ENCODE data around the gene KCNS3. TPM values are rescaled to one million over a fixed set of nuclear protein-coding genes. Genes with fewer than 3 reads are reported as not detected.

Gene KCNS3
- total and polyA plus RNA-seq, 9 donors, result 0.23 to 5.9 (median 1.2) TPM

- WGBS, 3 donors, result 56 to 63% (median 57%) methylated on average over 4 of the region's 4 CpGs
- Histone ChIP-seq H3K4me1 (ENCODE audit: insufficient read depth) (no peaks in the 10 kb centered on the region), H3K9me3 (no peaks in the 10 kb centered on the region), H3K27me3 (no peaks in the 10 kb centered on the region), H3K27ac (no peak overlapping the region), H3K4me3 (no peak overlapping the region), H3K36me3 (no peaks in the 10 kb centered on the region)
- no peak for DNase-seq
- intact Hi-C loops (cut with DNase I), result loop anchor here in 2 of 4 donors (10.0 kb wide), 2 partner anchors 301 to 521 kb away; no protein-coding TSS in a partner anchor
- TF ChIP-seq POLR2A (IDR thresholded peaks at IDR 0.05), result no peak
Observed at GRCh38 chr2:17853799-17854198, 24.7 kb upstream of the KCNS3 start.

- TF ChIP-seq POLR2A (IDR thresholded peaks at IDR 0.05) (no peak), CTCF (IDR thresholded peaks at IDR 0.05) (no peak), EP300 (IDR thresholded peaks at IDR 0.05) (no peak)
- no peaks in the 10 kb centered on the region for H3K9me3 ChIP-seq
- no peaks in the 10 kb centered on the region for H3K36me3 ChIP-seq
- WGBS, 3 donors, result 43 to 50% (median 45%) methylated on average over 3 of the region's 3 CpGs
- DNase-seq, result no peak
- intact Hi-C loops (cut with DNase I), result loop anchor here in 2 of 4 donors (10.0 kb wide), 2 partner anchors 298 to 518 kb away; no protein-coding TSS in a partner anchor
- H3K27me3 ChIP-seq, result no peaks in the 10 kb centered on the region
- no peak overlapping the region for H3K4me3 ChIP-seq
- no peaks in the 10 kb centered on the region for H3K4me1 ChIP-seq (ENCODE audit: insufficient read depth)
- no peak overlapping the region for H3K27ac ChIP-seq
Observed at GRCh38 chr2:17857021-17857420, 21.4 kb upstream of the KCNS3 start.

GRCh38 chr2:17858064-17858463, 20.4 kb upstream of the KCNS3 start:
- H3K4me3 ChIP-seq, result no peak overlapping the region
- H3K4me1 ChIP-seq (ENCODE audit: insufficient read depth), result no peaks in the 10 kb centered on the region
- TF ChIP-seq POLR2A (IDR thresholded peaks at IDR 0.05), result no peak
- TF ChIP-seq EP300 (IDR thresholded peaks at IDR 0.05), result no peak
- TF ChIP-seq CTCF (IDR thresholded peaks at IDR 0.05), result no peak
- 47 to 77% (median 66%) methylated on average over 1 of the region's 1 CpG for WGBS, 3 donors
- H3K9me3 ChIP-seq, result no peaks in the 10 kb centered on the region
- H3K27ac ChIP-seq, result no peak overlapping the region
- H3K27me3 ChIP-seq, result no peaks in the 10 kb centered on the region
- intact Hi-C loops (cut with DNase I), result loop anchor here in 2 of 4 donors (10.0 kb wide), 2 partner anchors 297 to 517 kb away; no protein-coding TSS in a partner anchor
- no peak for DNase-seq
- H3K36me3 ChIP-seq, result no peaks in the 10 kb centered on the region

- TF ChIP-seq EP300 (IDR thresholded peaks at IDR 0.05) (no peak), POLR2A (IDR thresholded peaks at IDR 0.05) (no peak), CTCF (IDR thresholded peaks at IDR 0.05) (no peak)
- intact Hi-C loops (cut with DNase I), result no loop called here
- DNase-seq, result no peak
- Histone ChIP-seq H3K9me3 (no peaks in the 10 kb centered on the region), H3K27me3 (no peaks in the 10 kb centered on the region), H3K4me1 (ENCODE audit: insufficient read depth) (no peaks in the 10 kb centered on the region), H3K36me3 (no peaks in the 10 kb centered on the region), H3K4me3 (no peak overlapping the region), H3K27ac (no peak overlapping the region)
- 56 to 83% (median 80%) methylated on average over 4 of the region's 4 CpGs for WGBS, 3 donors
Observed at GRCh38 chr2:17863539-17863938, 14.9 kb upstream of the KCNS3 start.

GRCh38 chr2:17864676-17865075, 13.8 kb upstream of the KCNS3 start:
- Histone ChIP-seq H3K4me3 (no peak overlapping the region), H3K36me3 (no peaks in the 10 kb centered on the region), H3K27me3 (no peaks in the 10 kb centered on the region), H3K4me1 (ENCODE audit: insufficient read depth) (no peaks in the 10 kb centered on the region), H3K9me3 (no peaks in the 10 kb centered on the region), H3K27ac (no peak overlapping the region)
- intact Hi-C loops (cut with DNase I), result no loop called here
- no peak for TF ChIP-seq POLR2A (IDR thresholded peaks at IDR 0.05)
- no peak for TF ChIP-seq CTCF (IDR thresholded peaks at IDR 0.05)
- no peak for TF ChIP-seq EP300 (IDR thresholded peaks at IDR 0.05)
- DNase-seq, result no peak
- 12 to 28% (median 18%) methylated on average over 1 of the region's 1 CpG for WGBS, 3 donors

Measured in ovary (tissue), 9 donors.